CD4-positive, alpha-beta memory T cell (primary cell): Measurements from ENCODE around the gene ZSWIM5. TPM values are rescaled to one million over a fixed set of nuclear protein-coding genes. Genes with fewer than 3 reads are reported as not detected.
A peak's percentile ranks its signal among the peaks of the same experiment; 100 is the strongest.
"Not testable (repeated sequence)": the region's sequence is repeated elsewhere in the genome, so short reads cannot be mapped to it uniquely, and the experiment has no call there.

Experiments used
- CTCF ChIA-PET: fragments of 350-600 bp; sonication (Branson Sonifier 250); formaldehyde crosslinking; loops from one replicate; lab custom pipeline; 2021; ENCODE audit warnings: inconsistent platforms; ENCODE audit not compliant: partially characterized antibody; lab: Charles Lee
- POLR2A ChIA-PET: fragments of 350-600 bp; sonication (Branson Sonifier 250); formaldehyde crosslinking; loops from one replicate; lab custom pipeline; 2021; ENCODE audit not compliant: partially characterized antibody; lab: Charles Lee
- DNase-seq, 5 donors: peaks; one replicate each; pipeline versions ENCODE4 v3.0.0 to v3.0.0-alpha.2; 2020 to 2022; ENCODE audit warnings: mixed read lengths in 1 of 5
- H3K27ac ChIP-seq: one replicate; pipeline ENCODE4 v1.7.0; 2013; ENCODE audit warnings: low read depth, low read length
- H3K27me3 ChIP-seq: 2 replicates; pipeline ENCODE4 v1.7.0; 2013; ENCODE audit warnings: mild to moderate bottlenecking, low read length, moderate library complexity; ENCODE audit not compliant: insufficient read depth
- H3K36me3 ChIP-seq: 2 replicates; pipeline ENCODE4 v1.7.0; 2013; ENCODE audit warnings: mild to moderate bottlenecking, low read length, moderate library complexity; ENCODE audit not compliant: insufficient read depth
- H3K4me1 ChIP-seq: 2 replicates; pipeline ENCODE4 v1.7.0; 2013; ENCODE audit warnings: mild to moderate bottlenecking, low read length, moderate library complexity; ENCODE audit not compliant: insufficient read depth
- H3K4me3 ChIP-seq, 2 donors: one replicate each; pipeline ENCODE4 v1.7.0; 2013; ENCODE audit warnings: low read length in 2 of 2, mild to moderate bottlenecking in 1 of 2
- H3K9me3 ChIP-seq, 2 donors: one replicate each; pipeline ENCODE4 v1.7.0; 2013; ENCODE audit warnings: low read length in 2 of 2, control low read depth in 1 of 2; ENCODE audit not compliant: control insufficient read depth in 1 of 2
- H3K27ac Mint-ChIP-seq, 7 donors: one replicate each; pipeline ENCODE4 v1.8.0; 2020 to 2021; ENCODE audit warnings: mixed read lengths in 7 of 7, mild to moderate bottlenecking in 6 of 7, inconsistent platforms in 3 of 7, moderate library complexity in 3 of 7
- H3K27me3 Mint-ChIP-seq, 2 donors: one replicate each; pipeline ENCODE4 v1.8.0; 2020 to 2021; ENCODE audit warnings: mixed read lengths in 2 of 2
- H3K36me3 Mint-ChIP-seq, 2 donors: one replicate each; pipeline ENCODE4 v1.8.0; 2020 to 2021; ENCODE audit warnings: mixed read lengths in 2 of 2, inconsistent platforms in 1 of 2, mild to moderate bottlenecking in 1 of 2
- H3K4me1 Mint-ChIP-seq, 4 donors: one replicate each; pipeline ENCODE4 v1.8.0; 2020 to 2021; ENCODE audit warnings: mixed read lengths in 4 of 4, mild to moderate bottlenecking in 1 of 4
- H3K4me3 Mint-ChIP-seq, 8 donors: one replicate each; pipeline ENCODE4 v1.8.0; 2020 to 2021; ENCODE audit warnings: mixed read lengths in 8 of 8, mild to moderate bottlenecking in 7 of 8, moderate library complexity in 6 of 8, inconsistent platforms in 3 of 8
- H3K9me3 Mint-ChIP-seq, 8 donors: one replicate each; pipeline ENCODE4 v1.8.0; 2020 to 2021; ENCODE audit warnings: mixed read lengths in 8 of 8, mild to moderate bottlenecking in 5 of 8, inconsistent platforms in 3 of 8, moderate library complexity in 1 of 8
- intact Hi-C: fragments of 100-400 bp; cut with micrococcal nuclease; formaldehyde crosslinking; loops from one replicate; pipeline ENCODE4 v1.15.1; 2023
- polyA plus RNA-seq, 2 donors: library from polyadenylated mRNA; unstranded; fragments of 300-500 nt; fragmentation: Illumina TruSeq; gene quantifications; one replicate each; pipeline ENCODE4 v1.2.3, GENCODE V29; 2021
- total RNA-seq, 2 experiments: library from RNA; stranded (reverse); gene quantifications; one replicate each; pipeline ENCODE4 v1.2.3, GENCODE V29; 2021

ZSWIM5 gene
- total and polyA plus RNA-seq, 4 experiments from 2014 or later: 0.09 to 3.7 (median 2.0) TPM

GRCh38 chr1:45107782-45108181 is 98.6 kb downstream of the ZSWIM5 start:
- Mint-ChIP-seq H3K9me3 (no peaks in the 10 kb centered on the region), H3K4me3 (no peak overlapping the region), H3K27ac (peak overlapping the region in 1 of 7 donors; percentile 29), H3K36me3 (no peaks in the 10 kb centered on the region), H3K27me3 (no peaks in the 10 kb centered on the region), H3K4me1 (peaks cover 0 to 3% (median 0%) of the 10 kb centered on the region in 4 donors)
- intact Hi-C loops: no loop called here
- Histone ChIP-seq H3K36me3 (no peaks in the 10 kb centered on the region), H3K4me3 (no peak overlapping the region), H3K27me3 (no peaks in the 10 kb centered on the region), H3K9me3 (no peaks in the 10 kb centered on the region), H3K4me1 (no peaks in the 10 kb centered on the region), H3K27ac (no peak overlapping the region)
- ChIA-PET CTCF (no interaction called here), POLR2A (no interaction called here)
- DNase-seq: no peak

GRCh38 chr1:45106864-45107263 is 99.5 kb downstream of the ZSWIM5 start:
- H3K4me1 ChIP-seq, H3K9me3 Mint-ChIP-seq, H3K27me3 ChIP-seq, H3K9me3 ChIP-seq, intact Hi-C loops, CTCF ChIA-PET, H3K27ac ChIP-seq, H3K36me3 Mint-ChIP-seq, POLR2A ChIA-PET, H3K36me3 ChIP-seq, H3K27me3 Mint-ChIP-seq, DNase-seq, H3K4me1 Mint-ChIP-seq, H3K4me3 Mint-ChIP-seq, H3K4me3 ChIP-seq: not testable (repeated sequence)
- peak overlapping the region in 1 of 7 donors; percentile 15 for H3K27ac Mint-ChIP-seq

DNA sequence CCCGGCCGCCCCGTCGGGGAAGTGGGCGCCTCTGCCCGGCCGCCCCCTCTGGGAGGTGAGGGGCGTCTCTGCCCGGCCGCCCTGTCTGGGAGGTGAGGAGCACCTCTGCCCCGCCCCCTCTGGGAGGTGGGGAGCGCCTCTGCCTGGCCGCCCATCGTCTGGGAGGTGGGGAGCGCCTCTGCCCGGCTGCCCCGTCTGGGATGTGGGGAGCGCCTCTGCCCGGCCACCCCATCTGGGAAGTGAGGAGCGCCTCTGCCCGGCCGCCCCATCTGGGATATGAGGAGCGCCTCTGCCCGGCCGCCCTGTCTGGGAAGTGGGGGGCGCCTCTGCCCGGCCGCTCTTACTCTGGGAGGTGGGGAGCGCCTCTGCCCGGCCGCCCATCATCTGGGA is 100.3 kb downstream of the ZSWIM5 start:
- POLR2A ChIA-PET, DNase-seq, H3K4me1 Mint-ChIP-seq, H3K9me3 ChIP-seq, H3K27ac ChIP-seq, H3K4me3 Mint-ChIP-seq, H3K9me3 Mint-ChIP-seq, H3K36me3 Mint-ChIP-seq, CTCF ChIA-PET, H3K27me3 Mint-ChIP-seq, H3K4me3 ChIP-seq, H3K36me3 ChIP-seq, H3K27ac Mint-ChIP-seq, H3K4me1 ChIP-seq, intact Hi-C loops, H3K27me3 ChIP-seq: not testable (repeated sequence)

DNA sequence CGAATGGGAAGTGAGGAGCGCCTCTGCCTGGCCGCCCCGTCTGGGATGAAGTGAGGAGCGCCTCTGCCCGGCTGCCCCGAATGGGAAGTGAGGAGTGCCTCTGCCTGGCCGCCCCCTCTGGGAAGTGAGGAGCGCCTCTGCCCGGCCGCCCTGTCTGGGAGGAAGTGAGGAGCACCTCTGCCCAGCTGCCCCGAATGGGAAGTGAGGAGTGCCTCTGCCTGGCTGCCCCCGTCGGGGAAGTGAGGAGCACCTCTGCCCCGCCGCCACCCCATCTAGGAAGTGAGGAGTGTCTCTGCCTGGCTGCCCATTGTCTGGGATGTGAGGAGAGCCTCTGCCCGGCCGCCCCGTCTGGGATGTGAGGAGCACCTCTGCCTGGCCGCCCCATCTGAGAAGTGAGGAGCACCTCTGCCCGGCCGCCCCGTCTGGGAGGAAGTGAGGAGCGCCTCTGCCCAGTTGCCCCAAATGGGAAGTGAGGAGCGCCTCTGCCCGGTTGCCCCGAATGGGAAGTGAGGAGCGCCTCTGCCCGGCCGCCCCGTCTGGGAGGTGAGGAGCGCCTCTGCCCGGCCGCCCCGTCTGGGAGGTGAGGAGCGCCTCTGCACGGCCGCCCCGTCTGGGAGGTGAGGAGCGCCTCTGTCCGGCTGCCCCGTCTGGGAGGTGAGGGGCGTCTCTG is 100.8 kb downstream of the ZSWIM5 start:
- H3K27ac ChIP-seq, H3K4me3 Mint-ChIP-seq, H3K4me3 ChIP-seq, H3K27me3 Mint-ChIP-seq, CTCF ChIA-PET, H3K9me3 Mint-ChIP-seq, H3K27me3 ChIP-seq, DNase-seq, H3K4me1 Mint-ChIP-seq, intact Hi-C loops, H3K4me1 ChIP-seq, H3K36me3 ChIP-seq, H3K36me3 Mint-ChIP-seq, POLR2A ChIA-PET, H3K27ac Mint-ChIP-seq, H3K9me3 ChIP-seq: not testable (repeated sequence)

GRCh38 chr1:45103534-45103933 is 102.9 kb downstream of the ZSWIM5 start:
- no peak for DNase-seq
- intact Hi-C loops: no loop called here
- H3K4me1 ChIP-seq: no peaks in the 10 kb centered on the region
- no peaks in the 10 kb centered on the region for H3K36me3 Mint-ChIP-seq
- peaks cover 0 to 3% (median 0%) of the 10 kb centered on the region in 4 donors for H3K4me1 Mint-ChIP-seq
- no peaks in the 10 kb centered on the region for H3K36me3 ChIP-seq
- H3K27ac ChIP-seq: no peak overlapping the region
- CTCF ChIA-PET: no interaction called here
- POLR2A ChIA-PET: no interaction called here
- no peaks in the 10 kb centered on the region for H3K9me3 Mint-ChIP-seq
- H3K27me3 ChIP-seq: no peaks in the 10 kb centered on the region
- no peak overlapping the region for H3K27ac Mint-ChIP-seq
- no peak overlapping the region for H3K4me3 Mint-ChIP-seq
- no peaks in the 10 kb centered on the region for H3K9me3 ChIP-seq
- no peaks in the 10 kb centered on the region for H3K27me3 Mint-ChIP-seq
- no peak overlapping the region for H3K4me3 ChIP-seq

DNA sequence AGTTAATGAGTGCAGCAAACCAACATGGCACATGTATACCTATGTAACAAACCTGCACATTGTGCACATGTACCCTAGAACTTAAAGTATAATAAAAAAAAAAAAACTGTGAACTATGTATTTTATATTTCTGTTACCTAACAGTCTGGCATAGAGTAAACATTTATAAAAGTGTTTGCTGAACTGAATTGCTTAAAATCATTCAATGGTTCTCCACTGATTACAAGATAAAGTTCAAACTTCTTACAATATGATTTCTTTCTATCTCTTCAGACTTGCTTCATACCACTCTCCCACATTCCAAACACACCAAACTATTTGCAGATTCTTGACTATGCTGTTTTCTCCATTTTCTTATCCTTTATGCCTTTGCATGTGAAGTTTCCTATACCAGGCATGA is 104.5 kb downstream of the ZSWIM5 start:
- Mint-ChIP-seq H3K27me3 (no peaks in the 10 kb centered on the region), H3K36me3 (no peaks in the 10 kb centered on the region), H3K4me1 (peaks cover 0 to 2% (median 0%) of the 10 kb centered on the region in 4 donors), H3K4me3 (no peak overlapping the region), H3K9me3 (no peaks in the 10 kb centered on the region), H3K27ac (no peak overlapping the region)
- H3K9me3 ChIP-seq: no peaks in the 10 kb centered on the region
- H3K4me1 ChIP-seq: no peaks in the 10 kb centered on the region
- POLR2A ChIA-PET: no interaction called here
- intact Hi-C loops: no loop called here
- H3K4me3 ChIP-seq: no peak overlapping the region
- no peaks in the 10 kb centered on the region for H3K36me3 ChIP-seq
- no peaks in the 10 kb centered on the region for H3K27me3 ChIP-seq
- CTCF ChIA-PET: no interaction called here
- no peak for DNase-seq
- H3K27ac ChIP-seq: no peak overlapping the region

GRCh38 chr1:45101528-45101927 is 104.9 kb downstream of the ZSWIM5 start:
- POLR2A ChIA-PET, DNase-seq, H3K27me3 Mint-ChIP-seq, H3K9me3 Mint-ChIP-seq, intact Hi-C loops, H3K27ac Mint-ChIP-seq, H3K4me3 ChIP-seq, H3K4me3 Mint-ChIP-seq, H3K9me3 ChIP-seq, H3K27ac ChIP-seq, H3K27me3 ChIP-seq, H3K4me1 Mint-ChIP-seq, H3K36me3 Mint-ChIP-seq, H3K4me1 ChIP-seq, CTCF ChIA-PET, H3K36me3 ChIP-seq: not testable (repeated sequence)

DNA sequence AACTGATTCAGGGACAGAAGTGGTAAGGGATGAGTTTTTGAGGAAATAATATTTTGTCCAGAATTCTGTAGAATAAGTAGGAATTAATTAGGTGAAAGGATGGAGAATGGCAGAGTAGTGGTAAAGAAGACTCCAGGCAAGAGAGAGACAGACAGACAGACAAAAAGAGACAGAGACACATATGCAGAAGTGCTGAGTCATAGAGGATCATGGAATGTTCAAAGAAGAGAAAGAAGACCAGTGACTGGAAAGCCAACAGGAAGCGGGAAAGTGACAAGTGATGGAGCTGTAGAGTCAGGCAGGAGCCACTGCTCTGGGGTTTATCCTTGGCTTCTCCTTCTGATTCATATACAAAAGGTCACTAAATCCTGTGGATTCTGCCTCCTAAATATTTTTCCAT is 108.5 kb downstream of the ZSWIM5 start:
- Histone ChIP-seq H3K9me3 (no peaks in the 10 kb centered on the region), H3K36me3 (no peaks in the 10 kb centered on the region), H3K4me1 (no peaks in the 10 kb centered on the region), H3K27ac (no peak overlapping the region), H3K27me3 (no peaks in the 10 kb centered on the region), H3K4me3 (no peak overlapping the region)
- POLR2A ChIA-PET: no interaction called here
- CTCF ChIA-PET: no interaction called here
- DNase-seq: no peak
- Mint-ChIP-seq H3K9me3 (no peaks in the 10 kb centered on the region), H3K36me3 (no peaks in the 10 kb centered on the region), H3K27ac (no peak overlapping the region), H3K27me3 (no peaks in the 10 kb centered on the region), H3K4me1 (no peaks in the 10 kb centered on the region), H3K4me3 (no peak overlapping the region)
- intact Hi-C loops: no loop called here
